GM12878 (cell line): Measurements from ENCODE around the gene GRB10. TPM values are rescaled to one million over a fixed set of nuclear protein-coding genes. Genes with fewer than 3 reads are reported as not detected.

Source experiments
- ATAC-seq: fragments of 200-7000 bp; cut with Tn5 transposase; 3 replicates; pipeline ENCODE4 v1.9.1; 2020; ENCODE audit warnings: mild to moderate bottlenecking, moderate library complexity
- BruUV-seq: library from RNA; stranded (reverse); fragments of 400-500 nt; replicated peaks from 2 replicates; lab custom pipeline; 2021; lab: Mats Ljungman, UMichigan
- CTCF ChIA-PET: fragments of 300-600 bp; sonication (Branson Sonifier 250); formaldehyde crosslinking; extraction: SDS; loops from one replicate; lab custom pipeline; 2021; ENCODE audit warnings: inconsistent platforms; lab: Yijun Ruan, JAX
- POLR2A ChIA-PET: fragments of 350-600 bp; formaldehyde crosslinking; extraction: SDS; loops from one replicate; lab custom pipeline; 2021; ENCODE audit warnings: inconsistent platforms; lab: Charles Lee
- RAD21 ChIA-PET: fragments of 300-600 bp; sonication (Branson Sonifier 250); formaldehyde crosslinking; loops from one replicate; lab custom pipeline; 2023; ENCODE audit warnings: antibody characterized with exemption; ENCODE audit not compliant: unreplicated experiment; lab: Charles Lee
- SMC1A ChIA-PET: fragments of 300-600 bp; sonication (Branson Sonifier 250); formaldehyde crosslinking; loops from one replicate; lab custom pipeline; 2023; ENCODE audit not compliant: unreplicated experiment, uncharacterized antibody; lab: Charles Lee
- DNase-seq: peaks from one replicate; pipeline ENCODE4 v3.0.0-alpha.2; 2011; ENCODE audit warnings: low read depth, low spot score
- FAIRE-seq: peaks from 3 replicates; lab custom pipeline; 2011; peaks lifted over from hg19 to GRCh38; lab: Jason Lieb, UNC
- H2AFZ ChIP-seq: 2 replicates; pipeline ENCODE4 v1.6.0; 2011; ENCODE audit warnings: low read depth, low read length, control low read depth; ENCODE audit not compliant: control insufficient read depth
- H3K27ac ChIP-seq: 2 replicates; pipeline ENCODE4 v1.5.1; 2011; ENCODE audit warnings: control low read depth; ENCODE audit not compliant: control insufficient read depth, insufficient read depth
- H3K27me3 ChIP-seq, 2 experiments: replicated peaks in 1 of 2; 2 replicates each; pipeline versions ENCODE4 v1.6.0 to v1.6.1; 2011; ENCODE audit warnings: low read length in 1 of 2; ENCODE audit not compliant: control insufficient read depth in 2 of 2, insufficient read depth in 2 of 2
- H3K36me3 ChIP-seq, 2 experiments: 2 replicates each; pipeline ENCODE4 v1.5.1; 2011; ENCODE audit warnings: low read length in 1 of 2; ENCODE audit not compliant: control insufficient read depth in 2 of 2, insufficient read depth in 2 of 2
- H3K4me1 ChIP-seq: 2 replicates; pipeline ENCODE4 v1.6.1; 2011; ENCODE audit warnings: mild to moderate bottlenecking, low read length, moderate library complexity, mixed read lengths; ENCODE audit not compliant: control insufficient read depth, insufficient read depth
- H3K4me2 ChIP-seq: 2 replicates; pipeline ENCODE4 v1.6.0; 2011; ENCODE audit warnings: control low read depth; ENCODE audit not compliant: control insufficient read depth, insufficient read depth
- H3K4me3 ChIP-seq: fragments of 200-600 bp; sonication (generic); 2 replicates; pipeline ENCODE4 v1.5.1; 2016
- H3K79me2 ChIP-seq: 2 replicates; pipeline ENCODE4 v1.6.0; 2011; ENCODE audit warnings: low read length; ENCODE audit not compliant: control insufficient read depth, insufficient read depth
- H3K9ac ChIP-seq: 2 replicates; pipeline ENCODE4 v1.8.0; 2011; ENCODE audit warnings: low read length, control low read depth, mixed read lengths; ENCODE audit not compliant: control insufficient read depth, insufficient read depth
- H3K9me3 ChIP-seq: replicated peaks from 3 replicates; pipeline ENCODE4 v1.5.1; 2011; ENCODE audit warnings: mild to moderate bottlenecking, low read length; ENCODE audit not compliant: control insufficient read depth, insufficient read depth
- H4K20me1 ChIP-seq: 2 replicates; pipeline ENCODE4 v1.6.0; 2011; ENCODE audit not compliant: control insufficient read depth, insufficient read depth
- BCL11A ChIP-seq: IDR thresholded peaks from 2 replicates; pipeline ENCODE4 v1.6.1; 2011; ENCODE audit warnings: low read depth, low read length
- BHLHE40 ChIP-seq, 2 experiments: fragments of 450-650 bp in 1 of 2; IDR thresholded peaks; 2 replicates each; pipeline ENCODE4 v1.6.1; 2011 to 2017; ENCODE audit warnings: low read depth in 2 of 2, borderline replicate concordance in 1 of 2, improper control_type of control experiment in 1 of 2, low read length in 1 of 2, mild to moderate bottlenecking in 1 of 2
- CBX5 ChIP-seq: sonication (generic); IDR thresholded peaks from 2 replicates; pipeline ENCODE4 v1.6.1; 2016; ENCODE audit warnings: low read depth, moderate library complexity, mild to moderate bottlenecking, inconsistent platforms
- EZH2 ChIP-seq: IDR thresholded peaks from 2 replicates; pipeline ENCODE4 v1.6.1; 2012; ENCODE audit warnings: low read depth, mild to moderate bottlenecking, control low read depth, inconsistent platforms, low read length, borderline replicate concordance; ENCODE audit not compliant: control insufficient read depth
- FOXM1 ChIP-seq: IDR thresholded peaks from 2 replicates; pipeline ENCODE4 v1.6.1; 2012; ENCODE audit warnings: low read depth, mild to moderate bottlenecking, inconsistent platforms, low read length, moderate library complexity
- HCFC1 ChIP-seq: fragments of 150-350 bp; IDR thresholded peaks from 2 replicates; pipeline ENCODE4 v1.6.1; 2014; ENCODE audit warnings: low read length
- HDAC2 ChIP-seq: fragments of 200-600 bp; sonication (generic); IDR thresholded peaks from 2 replicates; pipeline ENCODE4 v1.6.1; 2017
- HDAC6 ChIP-seq: fragments of 200-600 bp; sonication (generic); IDR thresholded peaks from one replicate; pipeline ENCODE4 v1.8.0; 2017; ENCODE audit warnings: antibody characterized with exemption; ENCODE audit not compliant: unreplicated experiment
- MEF2A ChIP-seq: IDR thresholded peaks from 2 replicates; pipeline ENCODE4 v1.6.1; 2011; ENCODE audit warnings: low read depth, mild to moderate bottlenecking, low read length, moderate library complexity; ENCODE audit not compliant: insufficient read depth
- NFYA ChIP-seq: IDR thresholded peaks from 2 replicates; pipeline ENCODE4 v1.6.1; 2011; ENCODE audit warnings: low read depth, mild to moderate bottlenecking, low read length, improper control_type of control experiment, borderline replicate concordance
- RAD51 ChIP-seq: fragments of 450-650 bp; IDR thresholded peaks from 2 replicates; pipeline ENCODE4 v1.6.1; 2016; ENCODE audit warnings: moderate library complexity, mild to moderate bottlenecking, inconsistent platforms
- ZBTB33 ChIP-seq: fragments of 450-650 bp; IDR thresholded peaks from 2 replicates; pipeline ENCODE4 v1.6.1; 2017; ENCODE audit warnings: mild to moderate bottlenecking
- ZNF207 ChIP-seq: fragments of 450-650 bp; IDR thresholded peaks from 2 replicates; pipeline ENCODE4 v1.6.1; 2014; ENCODE audit warnings: antibody characterized with exemption, mild to moderate bottlenecking, borderline replicate concordance
- WGBS: methylation state at CpG from one replicate; pipeline ENCODE4 v1.1.6; 2016; ENCODE audit warnings: low lambda C conversion rate; ENCODE audit not compliant: insufficient replicate concordance, insufficient coverage; ENCODE audit errors: missing lambda C conversion rate; 5-methylcytosine and 5-hydroxymethylcytosine counted together
- in situ Hi-C: fragments of 300-500 bp; cut with MboI; formaldehyde crosslinking; loops from 9 replicates; pipeline ENCODE4 v1.14.3; 2018; ENCODE audit warnings: mixed read lengths
- intact Hi-C: fragments of 100-400 bp; cut with micrococcal nuclease; formaldehyde crosslinking; loops from one replicate; pipeline ENCODE4 v1.14.2; 2022; ENCODE audit not compliant: unreplicated experiment
- polyA plus RNA-seq, 11 experiments: library from polyadenylated mRNA; depleted of rRNA in 4 of 11; unstranded in 6 of 11; stranded (reverse) in 5 of 11; fragments of >200 nt; fragmentation: Nextera tagmentation in 4 of 11; fragmentation: Illumina TruSeq in 1 of 11; extraction: Ambion mirVana in 4 of 11; extraction: Trizol in 1 of 11; gene quantifications; 1 replicate in 1 of 11; 2 replicates in 10 of 11; pipeline versions ENCODE4 v1.2.1 to v1.2.3, GENCODE V29; 2011 to 2016; ENCODE audit warnings: inconsistent platforms in 2 of 11, missing spikeins in 2 of 11, low read depth in 1 of 11
- total RNA-seq, 4 experiments: library from RNA; depleted of rRNA in 3 of 4; stranded (reverse); fragments of >200 nt in 3 of 4; fragmentation: Illumina TruSeq in 1 of 4; extraction: Trizol in 1 of 4; gene quantifications; 2 replicates each; pipeline versions ENCODE4 v1.2.1 to v1.2.3, GENCODE V29; 2013 to 2021
- TF ChIP-seq, protein P1 (sequence below): fragments of 450-650 bp; IDR thresholded peaks from 2 replicates; pipeline ENCODE4 v1.6.1; 2016; ENCODE audit warnings: mild to moderate bottlenecking

GRB10 gene
- total and polyA plus RNA-seq, 10 of the 15 experiments (the other 5 are each of a cell fraction or from before 2014, with no cell fraction given), result 0.04 to 0.33 TPM; not detected in 8

GRCh38 chr7:50803359-50804337 is 21.0 kb upstream of the GRB10 start:
- BruUV-seq, result no TSS peak
- TF ChIP-seq RAD51 (no peak), MEF2A (no peak), NFYA (no peak), FOXM1 (no peak), HCFC1 (no peak), HDAC2 (no peak), ZNF207 (no peak), EZH2 (no peak), BHLHE40 (IDR thresholded peaks at IDR 0.05; ENCODE audit: borderline replicate concordance in 1 of 2, low read depth in 2 of 2, low read length in 1 of 2) (no peak), ZBTB33 (no peak), CBX5 (no peak), BCL11A (no peak), HDAC6 (no peak)
- TF ChIP-seq, protein P1, sequence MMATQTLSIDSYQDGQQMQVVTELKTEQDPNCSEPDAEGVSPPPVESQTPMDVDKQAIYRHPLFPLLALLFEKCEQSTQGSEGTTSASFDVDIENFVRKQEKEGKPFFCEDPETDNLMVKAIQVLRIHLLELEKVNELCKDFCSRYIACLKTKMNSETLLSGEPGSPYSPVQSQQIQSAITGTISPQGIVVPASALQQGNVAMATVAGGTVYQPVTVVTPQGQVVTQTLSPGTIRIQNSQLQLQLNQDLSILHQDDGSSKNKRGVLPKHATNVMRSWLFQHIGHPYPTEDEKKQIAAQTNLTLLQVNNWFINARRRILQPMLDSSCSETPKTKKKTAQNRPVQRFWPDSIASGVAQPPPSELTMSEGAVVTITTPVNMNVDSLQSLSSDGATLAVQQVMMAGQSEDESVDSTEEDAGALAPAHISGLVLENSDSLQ, result no peak
- TF ChIP-seq, all 136 proteins: peak for 0
- intact Hi-C loops, result no loop called here
- SMC1A ChIA-PET, result no interaction called here
- Histone ChIP-seq H3K79me2 (no peaks in the 10 kb centered on the region), H3K27me3 (no peaks in the 10 kb centered on the region; a peak in 1 of 4 replicates), H2AFZ (no peak overlapping the region), H3K4me3 (no peak overlapping the region), H3K36me3 (no peaks in the 10 kb centered on the region), H3K9me3 (no peaks in the 10 kb centered on the region), H3K4me2 (no peak overlapping the region), H3K9ac (no peak overlapping the region), H3K27ac (no peak overlapping the region), H3K4me1 (no peaks in the 10 kb centered on the region), H4K20me1 (no peaks in the 10 kb centered on the region)
- POLR2A ChIA-PET, result no interaction called here
- RAD21 ChIA-PET, result no interaction called here
- ATAC-seq (no peak), DNase-seq (no peak), FAIRE-seq (no peak)
- in situ Hi-C loops, result no loop called here
- WGBS, result 18% methylated on average over 5 of the region's 5 CpGs
- CTCF ChIA-PET, result no interaction called here
